GM21360 (cell line): ENCODE measurements around the gene TBX20.
"Not testable (repeated sequence)": the region's sequence is repeated elsewhere in the genome, so short reads cannot be mapped to it uniquely, and the experiment has no call there.

Experiments
- ATAC-seq: cut with Tn5 transposase; IDR thresholded peaks from one replicate; pipeline ENCODE4 v1.9.1; 2021; ENCODE audit warnings: mild to moderate bottlenecking, moderate library complexity; ENCODE audit not compliant: unreplicated experiment

Gene TBX20

GRCh38 chr7:35172131-35172530, 81.8 kb downstream of the TBX20 start:
- not testable (repeated sequence) for ATAC-seq

DNA sequence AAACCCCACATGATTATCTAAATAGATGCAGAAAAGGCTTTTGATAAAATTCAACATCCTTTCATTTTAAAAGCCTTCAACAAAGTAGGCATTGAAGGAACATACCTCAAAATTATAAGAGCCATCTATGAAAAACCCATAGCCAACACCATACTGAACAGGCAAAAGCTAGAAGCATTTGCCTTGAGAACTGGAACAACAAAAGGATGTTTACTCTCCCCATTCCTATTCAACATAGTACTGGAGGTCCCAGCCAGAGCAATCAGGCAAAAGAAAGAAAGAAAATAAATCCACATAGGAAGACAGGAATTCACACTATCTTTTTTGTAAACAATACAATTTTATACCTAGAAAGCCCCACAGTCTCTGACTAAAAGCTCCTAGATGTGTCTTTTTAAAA, 86.2 kb downstream of the TBX20 start:
- ATAC-seq: not testable (repeated sequence)

GRCh38 chr7:35167158-35167557, 86.7 kb downstream of the TBX20 start:
- ATAC-seq: not testable (repeated sequence)

- not testable (repeated sequence) for ATAC-seq
Measured at GRCh38 chr7:35161059-35161740, 92.7 kb downstream of the TBX20 start.
